ENCODE results near the gene SIGLEC7.

Gene SIGLEC7

GRCh38 chr19:51150627-51151026 lies 8.5 kb downstream of the SIGLEC7 start:
- H3K36me3 ChIP-seq (ENCODE audit: insufficient read depth, low read length): no peaks in the 10 kb centered on the region
- peaks cover 51% of the 10 kb centered on the region for H3K27me3 ChIP-seq (ENCODE audit: insufficient read depth, low read length)
- H3K4me3 ChIP-seq (ENCODE audit: low read depth, low read length): no peak overlapping the region
- H3K79me2 ChIP-seq (ENCODE audit: control insufficient read depth, insufficient read depth, low read length, unreplicated experiment): no peaks in the 10 kb centered on the region
- H3K27ac ChIP-seq (ENCODE audit: low read depth, low read length): no peak overlapping the region
- no peaks in the 10 kb centered on the region for H3K4me1 ChIP-seq (ENCODE audit: control insufficient read depth, insufficient read depth, low read length, unreplicated experiment)
- H2AFZ ChIP-seq (ENCODE audit: low read length, unreplicated experiment): no peak overlapping the region

GRCh38 chr19:51156710-51157109 lies 14.6 kb downstream of the SIGLEC7 start:
- Histone ChIP-seq H3K4me3 (ENCODE audit: low read depth, low read length) (no peak overlapping the region), H3K79me2 (ENCODE audit: control insufficient read depth, insufficient read depth, low read length, unreplicated experiment) (no peaks in the 10 kb centered on the region), H3K27me3 (ENCODE audit: insufficient read depth, low read length) (peaks cover 44% of the 10 kb centered on the region), H3K4me1 (ENCODE audit: control insufficient read depth, insufficient read depth, low read length, unreplicated experiment) (no peaks in the 10 kb centered on the region), H3K36me3 (ENCODE audit: insufficient read depth, low read length) (no peaks in the 10 kb centered on the region), H3K27ac (ENCODE audit: low read depth, low read length) (no peak overlapping the region), H2AFZ (ENCODE audit: low read length, unreplicated experiment) (no peak overlapping the region)

- peaks cover 38% of the 10 kb centered on the region for H3K27me3 ChIP-seq (ENCODE audit: insufficient read depth, low read length)
- H3K36me3 ChIP-seq (ENCODE audit: insufficient read depth, low read length): no peaks in the 10 kb centered on the region
- no peaks in the 10 kb centered on the region for H3K79me2 ChIP-seq (ENCODE audit: control insufficient read depth, insufficient read depth, low read length, unreplicated experiment)
- no peak overlapping the region for H3K4me3 ChIP-seq (ENCODE audit: low read depth, low read length)
- H3K27ac ChIP-seq (ENCODE audit: low read depth, low read length): no peak overlapping the region
- H2AFZ ChIP-seq (ENCODE audit: low read length, unreplicated experiment): no peak overlapping the region
- no peaks in the 10 kb centered on the region for H3K4me1 ChIP-seq (ENCODE audit: control insufficient read depth, insufficient read depth, low read length, unreplicated experiment)
Observed at GRCh38 chr19:51157265-51157664, 15.2 kb downstream of the SIGLEC7 start.

GRCh38 chr19:51158474-51159129 lies 16.5 kb downstream of the SIGLEC7 start:
- no peak overlapping the region for H3K4me3 ChIP-seq (ENCODE audit: low read depth, low read length)
- H3K27ac ChIP-seq (ENCODE audit: low read depth, low read length): no peak overlapping the region
- H2AFZ ChIP-seq (ENCODE audit: low read length, unreplicated experiment): no peak overlapping the region
- no peaks in the 10 kb centered on the region for H3K79me2 ChIP-seq (ENCODE audit: control insufficient read depth, insufficient read depth, low read length, unreplicated experiment)
- no peaks in the 10 kb centered on the region for H3K4me1 ChIP-seq (ENCODE audit: control insufficient read depth, insufficient read depth, low read length, unreplicated experiment)
- H3K36me3 ChIP-seq (ENCODE audit: insufficient read depth, low read length): no peaks in the 10 kb centered on the region
- H3K27me3 ChIP-seq (ENCODE audit: insufficient read depth, low read length): peaks cover 26% of the 10 kb centered on the region

GRCh38 chr19:51159656-51160055 lies 17.6 kb downstream of the SIGLEC7 start:
- no peak overlapping the region for H2AFZ ChIP-seq (ENCODE audit: low read length, unreplicated experiment)
- no peak overlapping the region for H3K27ac ChIP-seq (ENCODE audit: low read depth, low read length)
- no peaks in the 10 kb centered on the region for H3K4me1 ChIP-seq (ENCODE audit: control insufficient read depth, insufficient read depth, low read length, unreplicated experiment)
- peaks cover 16% of the 10 kb centered on the region for H3K27me3 ChIP-seq (ENCODE audit: insufficient read depth, low read length)
- no peak overlapping the region for H3K4me3 ChIP-seq (ENCODE audit: low read depth, low read length)
- no peaks in the 10 kb centered on the region for H3K79me2 ChIP-seq (ENCODE audit: control insufficient read depth, insufficient read depth, low read length, unreplicated experiment)
- H3K36me3 ChIP-seq (ENCODE audit: insufficient read depth, low read length): no peaks in the 10 kb centered on the region

- Histone ChIP-seq H2AFZ (ENCODE audit: low read length, unreplicated experiment) (no peak overlapping the region), H3K36me3 (ENCODE audit: insufficient read depth, low read length) (no peaks in the 10 kb centered on the region), H3K79me2 (ENCODE audit: control insufficient read depth, insufficient read depth, low read length, unreplicated experiment) (no peaks in the 10 kb centered on the region), H3K4me1 (ENCODE audit: control insufficient read depth, insufficient read depth, low read length, unreplicated experiment) (no peaks in the 10 kb centered on the region), H3K4me3 (ENCODE audit: low read depth, low read length) (no peak overlapping the region), H3K27me3 (ENCODE audit: insufficient read depth, low read length) (peaks cover 9% of the 10 kb centered on the region; the same call in 1 of the 2 replicates), H3K27ac (ENCODE audit: low read depth, low read length) (no peak overlapping the region)
Observed at GRCh38 chr19:51161266-51161665, 19.2 kb downstream of the SIGLEC7 start.

GRCh38 chr19:51161867-51162496 lies 19.9 kb downstream of the SIGLEC7 start:
- Histone ChIP-seq H3K27me3 (ENCODE audit: insufficient read depth, low read length) (peaks cover 15% of the 10 kb centered on the region; the same call in 1 of the 2 replicates), H3K36me3 (ENCODE audit: insufficient read depth, low read length) (no peaks in the 10 kb centered on the region)

GRCh38 chr19:51163257-51163656 lies 21.2 kb downstream of the SIGLEC7 start:
- H3K4me3 ChIP-seq (ENCODE audit: low read depth, low read length): no peak overlapping the region
- H2AFZ ChIP-seq (ENCODE audit: low read length, unreplicated experiment): no peak overlapping the region
- no peak overlapping the region for H3K27ac ChIP-seq (ENCODE audit: low read depth, low read length)
- H3K79me2 ChIP-seq (ENCODE audit: control insufficient read depth, insufficient read depth, low read length, unreplicated experiment): no peaks in the 10 kb centered on the region
- H3K27me3 ChIP-seq (ENCODE audit: insufficient read depth, low read length): peaks cover 13% of the 10 kb centered on the region; the same call in 1 of the 2 replicates
- H3K36me3 ChIP-seq (ENCODE audit: insufficient read depth, low read length): no peaks in the 10 kb centered on the region
- H3K4me1 ChIP-seq (ENCODE audit: control insufficient read depth, insufficient read depth, low read length, unreplicated experiment): no peaks in the 10 kb centered on the region

More at GRCh38 chr19:51161867-51162496, 19.9 kb downstream of the SIGLEC7 start:
- no peaks in the 10 kb centered on the region for H3K4me1 ChIP-seq (ENCODE audit: control insufficient read depth, insufficient read depth, low read length, unreplicated experiment)
- H3K4me3 ChIP-seq (ENCODE audit: low read depth, low read length): no peak overlapping the region
- no peak overlapping the region for H2AFZ ChIP-seq (ENCODE audit: low read length, unreplicated experiment)
- H3K27ac ChIP-seq (ENCODE audit: low read depth, low read length): no peak overlapping the region
- no peaks in the 10 kb centered on the region for H3K79me2 ChIP-seq (ENCODE audit: control insufficient read depth, insufficient read depth, low read length, unreplicated experiment)

GRCh38 chr19:51164215-51164614 lies 22.1 kb downstream of the SIGLEC7 start:
- Histone ChIP-seq H3K27ac (ENCODE audit: low read depth, low read length) (no peak overlapping the region), H3K36me3 (ENCODE audit: insufficient read depth, low read length) (no peaks in the 10 kb centered on the region), H3K79me2 (ENCODE audit: control insufficient read depth, insufficient read depth, low read length, unreplicated experiment) (no peaks in the 10 kb centered on the region), H2AFZ (ENCODE audit: low read length, unreplicated experiment) (no peak overlapping the region), H3K4me1 (ENCODE audit: control insufficient read depth, insufficient read depth, low read length, unreplicated experiment) (no peaks in the 10 kb centered on the region), H3K27me3 (ENCODE audit: insufficient read depth, low read length) (peaks cover 13% of the 10 kb centered on the region; the same call in 1 of the 2 replicates), H3K4me3 (ENCODE audit: low read depth, low read length) (no peak overlapping the region)

- Histone ChIP-seq H3K27ac (ENCODE audit: low read depth, low read length) (no peak overlapping the region), H3K79me2 (ENCODE audit: control insufficient read depth, insufficient read depth, low read length, unreplicated experiment) (no peaks in the 10 kb centered on the region), H3K4me1 (ENCODE audit: control insufficient read depth, insufficient read depth, low read length, unreplicated experiment) (no peaks in the 10 kb centered on the region), H2AFZ (ENCODE audit: low read length, unreplicated experiment) (no peak overlapping the region), H3K4me3 (ENCODE audit: low read depth, low read length) (no peak overlapping the region), H3K27me3 (ENCODE audit: insufficient read depth, low read length) (peaks cover 28% of the 10 kb centered on the region), H3K36me3 (ENCODE audit: insufficient read depth, low read length) (no peaks in the 10 kb centered on the region)
Observed at GRCh38 chr19:51166846-51167490, 24.9 kb downstream of the SIGLEC7 start.
